Thyroid gland (tissue), 4 donors: Measurements from ENCODE around the gene OPTC. TPM values are rescaled to one million over a fixed set of nuclear protein-coding genes. Genes with fewer than 3 reads are reported as not detected.

Experiments used
- DNase-seq, 2 donors: peaks; one replicate each; pipeline ENCODE4 v3.0.0-alpha.2; 2019
- H3K27ac ChIP-seq, 3 donors: fragments of 200-600 bp; sonication (generic); 1 replicate in 2 of 3; 2 replicates in 1 of 3; pipeline ENCODE4 v1.5.1; 2016 to 2019; ENCODE audit warnings: mild to moderate bottlenecking in 1 of 3, moderate library complexity in 1 of 3
- H3K27me3 ChIP-seq: fragments of 200-600 bp; sonication (generic); one replicate; pipeline ENCODE4 v1.5.1; 2019
- H3K36me3 ChIP-seq, 2 donors: fragments of 200-600 bp; sonication (generic); one replicate each; pipeline ENCODE4 v1.5.1; 2016 to 2019
- H3K4me1 ChIP-seq, 2 donors: fragments of 200-600 bp; sonication (generic); one replicate each; pipeline ENCODE4 v1.5.1; 2017 to 2019
- H3K4me3 ChIP-seq, 3 donors: fragments of 200-600 bp; sonication (generic); replicated peaks in 1 of 3; 1 replicate in 2 of 3; 2 replicates in 1 of 3; pipeline ENCODE4 v1.5.1; 2016; ENCODE audit warnings: mild to moderate bottlenecking in 1 of 3
- H3K9me3 ChIP-seq: fragments of 200-600 bp; sonication (generic); one replicate; pipeline ENCODE4 v1.5.1; 2017
- CTCF ChIP-seq, 6 experiments: fragments of 200-600 bp in 3 of 6; fragments of 450-650 bp in 3 of 6; sonication (generic) in 3 of 6; IDR thresholded peaks; one replicate each; pipeline ENCODE4 v1.5.1; 2016 to 2019; ENCODE audit warnings: antibody characterized with exemption in 6 of 6, mild to moderate bottlenecking in 2 of 6, inconsistent platforms in 1 of 6, moderate library complexity in 1 of 6
- POLR2A ChIP-seq, 2 donors: fragments of 450-650 bp; IDR thresholded peaks; one replicate each; pipeline ENCODE4 v1.6.1; 2017; ENCODE audit warnings: antibody characterized with exemption in 2 of 2, mild to moderate bottlenecking in 2 of 2, moderate library complexity in 1 of 2
- WGBS, 2 donors: methylation state at CpG; one replicate each; pipeline ENCODE4 v1.1.5; 2017; 5-methylcytosine and 5-hydroxymethylcytosine counted together
- intact Hi-C: fragments of 100-400 bp; cut with DNase I; formaldehyde crosslinking; loops from one replicate; pipeline ENCODE4 v1.15.1; 2023
- total RNA-seq, 4 donors: library from RNA; depleted of rRNA; stranded (reverse); fragments of >200 nt; gene quantifications; one replicate each; pipeline ENCODE4 v1.2.3, GENCODE V29; 2016

The OPTC gene
- total RNA-seq, 4 donors from 2014 or later, result not detected

- H3K36me3 ChIP-seq, result no peaks in the 10 kb centered on the region
- no peaks in the 10 kb centered on the region for H3K9me3 ChIP-seq
- H3K27me3 ChIP-seq, result no peaks in the 10 kb centered on the region
- DNase-seq, result no peak
- peaks cover 15 to 36% of the 10 kb centered on the region in 2 donors for H3K4me1 ChIP-seq
- 95 to 97% methylated on average over 5 of the region's 5 CpGs for WGBS, 2 donors
- intact Hi-C loops, result no loop called here
- no peak overlapping the region for H3K27ac ChIP-seq
- H3K4me3 ChIP-seq, result no peak overlapping the region
- TF ChIP-seq CTCF (IDR thresholded peaks at IDR 0.05), result no peak
- no peak for TF ChIP-seq POLR2A (IDR thresholded peaks at IDR 0.05)
Measured at GRCh38 chr1:203551550-203551949, 57.6 kb downstream of the OPTC start.

- 64 to 67% methylated on average over 4 of the region's 4 CpGs for WGBS, 2 donors
- no peak for TF ChIP-seq CTCF (IDR thresholded peaks at IDR 0.05)
- TF ChIP-seq POLR2A (IDR thresholded peaks at IDR 0.05), result no peak
- Histone ChIP-seq H3K27ac (peak overlapping the region in 1 of 3 donors; percentile 30), H3K27me3 (no peaks in the 10 kb centered on the region), H3K9me3 (no peaks in the 10 kb centered on the region), H3K36me3 (no peaks in the 10 kb centered on the region), H3K4me1 (peaks cover 15 to 45% of the 10 kb centered on the region in 2 donors), H3K4me3 (no peak overlapping the region)
- peak; percentile 63 to 67 for DNase-seq
- intact Hi-C loops, result no loop called here
Measured at GRCh38 chr1:203553496-203553895, 59.5 kb downstream of the OPTC start.

GRCh38 chr1:203554071-203554470, 60.1 kb downstream of the OPTC start:
- 78 to 89% methylated on average over 3 of the region's 3 CpGs for WGBS, 2 donors
- Histone ChIP-seq H3K27ac (no peak overlapping the region), H3K4me3 (no peak overlapping the region), H3K27me3 (no peaks in the 10 kb centered on the region), H3K9me3 (no peaks in the 10 kb centered on the region), H3K36me3 (no peaks in the 10 kb centered on the region), H3K4me1 (peaks cover 15 to 45% of the 10 kb centered on the region in 2 donors)
- TF ChIP-seq CTCF (IDR thresholded peaks at IDR 0.05), result no peak
- no peak for DNase-seq
- intact Hi-C loops, result no loop called here

GRCh38 chr1:203555076-203555475, 61.1 kb downstream of the OPTC start:
- no peaks in the 10 kb centered on the region for H3K36me3 ChIP-seq
- no peak for TF ChIP-seq CTCF (IDR thresholded peaks at IDR 0.05)
- TF ChIP-seq POLR2A (IDR thresholded peaks at IDR 0.05), result no peak
- peak in 1 of 2 donors; percentile 8 for DNase-seq
- no peak overlapping the region for H3K4me3 ChIP-seq
- WGBS, 2 donors, result 71 to 75% methylated on average over 8 of the region's 8 CpGs
- H3K27ac ChIP-seq, result peak overlapping the region in 1 of 3 donors; percentile 66
- H3K27me3 ChIP-seq, result no peaks in the 10 kb centered on the region
- intact Hi-C loops, result no loop called here
- peaks cover 15 to 45% of the 10 kb centered on the region in 2 donors for H3K4me1 ChIP-seq
- no peaks in the 10 kb centered on the region for H3K9me3 ChIP-seq

GRCh38 chr1:203555511-203556046, 61.6 kb downstream of the OPTC start:
- TF ChIP-seq CTCF (IDR thresholded peaks at IDR 0.05) (no peak), POLR2A (IDR thresholded peaks at IDR 0.05) (no peak)
- intact Hi-C loops, result no loop called here
- H3K36me3 ChIP-seq, result no peaks in the 10 kb centered on the region
- H3K4me1 ChIP-seq, result peaks cover 15 to 45% of the 10 kb centered on the region in 2 donors
- no peaks in the 10 kb centered on the region for H3K27me3 ChIP-seq
- H3K27ac ChIP-seq, result peak overlapping the region; percentile 43 to 81 (median 66)
- no peak for DNase-seq
- H3K4me3 ChIP-seq, result no peak overlapping the region
- 79 to 80% methylated on average over 7 of the region's 7 CpGs for WGBS, 2 donors
- no peaks in the 10 kb centered on the region for H3K9me3 ChIP-seq
